GM23338 (cell line): ENCODE data around the gene SPINT2. TPM values are rescaled to one million over a fixed set of nuclear protein-coding genes. Genes with fewer than 3 reads are reported as not detected.

Experiments used
- ATAC-seq: fragments of 200-7000 bp; cut with Tn5 transposase; 3 replicates; pipeline ENCODE4 v1.9.1; 2020
- DNase-seq: peaks from one replicate; pipeline ENCODE4 v3.0.0-alpha.2; 2015; ENCODE audit warnings: low spot score
- H2AFZ ChIP-seq: fragments of 200-600 bp; sonication (generic); 2 replicates; pipeline ENCODE4 v1.8.0; 2016; ENCODE audit warnings: antibody characterized with exemption, mild to moderate bottlenecking, moderate library complexity
- H3F3A ChIP-seq: fragments of 200-600 bp; sonication (generic); replicated peaks from 2 replicates; pipeline ENCODE4 v1.8.0; 2017; ENCODE audit warnings: antibody characterized with exemption, mixed run types, low read depth
- H3K27ac ChIP-seq: fragments of 200-600 bp; sonication (generic); 2 replicates; pipeline ENCODE4 v1.6.1; 2016; ENCODE audit warnings: low read depth
- H3K27me3 ChIP-seq: fragments of 200-600 bp; sonication (generic); 2 replicates; pipeline ENCODE4 v1.8.0; 2016; ENCODE audit warnings: mild to moderate bottlenecking, mixed run types, moderate library complexity; ENCODE audit not compliant: insufficient read depth
- H3K36me3 ChIP-seq: fragments of 200-600 bp; sonication (generic); 2 replicates; pipeline ENCODE4 v1.8.0; 2016; ENCODE audit warnings: mild to moderate bottlenecking; ENCODE audit not compliant: insufficient read depth
- H3K4me1 ChIP-seq: fragments of 200-600 bp; sonication (generic); 2 replicates; pipeline ENCODE4 v1.8.0; 2016; ENCODE audit warnings: mild to moderate bottlenecking, moderate library complexity; ENCODE audit not compliant: insufficient read depth
- H3K4me2 ChIP-seq: fragments of 200-600 bp; sonication (generic); 2 replicates; pipeline ENCODE4 v1.7.1; 2017; ENCODE audit warnings: mixed run types
- H3K4me3 ChIP-seq: fragments of 200-600 bp; sonication (generic); 2 replicates; pipeline ENCODE4 v1.6.1; 2016; ENCODE audit warnings: mixed run types
- H3K79me2 ChIP-seq: fragments of 200-600 bp; sonication (generic); replicated peaks from 2 replicates; pipeline ENCODE4 v1.8.0; 2017; ENCODE audit warnings: mild to moderate bottlenecking; ENCODE audit not compliant: insufficient read depth
- H3K9me2 ChIP-seq: fragments of 200-600 bp; sonication (generic); 2 replicates; pipeline ENCODE4 v1.8.0; 2017; ENCODE audit not compliant: insufficient read depth
- H4K20me1 ChIP-seq: fragments of 200-600 bp; sonication (generic); replicated peaks from 2 replicates; pipeline ENCODE4 v1.8.0; 2017; ENCODE audit warnings: mild to moderate bottlenecking; ENCODE audit not compliant: insufficient read depth
- H3K27ac Mint-ChIP-seq: 2 replicates; pipeline ENCODE4 v1.8.0; 2020; ENCODE audit warnings: inconsistent platforms, mild to moderate bottlenecking, moderate library complexity, mixed read lengths
- H3K27me3 Mint-ChIP-seq: 3 replicates; pipeline ENCODE4 v1.8.0; 2022; ENCODE audit warnings: low read depth, mild to moderate bottlenecking, moderate library complexity, mixed read lengths, inconsistent platforms; ENCODE audit not compliant: insufficient read depth, poor library complexity
- H3K36me3 Mint-ChIP-seq: 3 replicates; pipeline ENCODE4 v1.8.0; 2021; ENCODE audit warnings: low read depth, mild to moderate bottlenecking, inconsistent platforms, moderate library complexity, mixed read lengths
- H3K4me1 Mint-ChIP-seq: 3 replicates; pipeline ENCODE4 v1.8.0; 2020; ENCODE audit warnings: mild to moderate bottlenecking, inconsistent platforms, mixed read lengths
- H3K4me3 Mint-ChIP-seq: 3 replicates; pipeline ENCODE4 v1.8.0; 2021; ENCODE audit warnings: moderate library complexity, mild to moderate bottlenecking, inconsistent platforms, mixed read lengths
- H3K9me3 Mint-ChIP-seq: 3 replicates; pipeline ENCODE4 v1.8.0; 2020; ENCODE audit warnings: moderate library complexity, mild to moderate bottlenecking, inconsistent platforms, mixed read lengths
- CREB1 ChIP-seq: fragments of 250-450 bp; sonication (Bioruptor Pico); IDR thresholded peaks from 2 replicates; pipeline ENCODE4 v1.5.0; 2020; ENCODE audit warnings: low read depth, mild to moderate bottlenecking, moderate library complexity
- ETS1 ChIP-seq: IDR thresholded peaks from 2 replicates; pipeline ENCODE4 v1.6.1; 2016; ENCODE audit warnings: antibody characterized with exemption
- EZH2 ChIP-seq: fragments of 200-600 bp; sonication (generic); IDR thresholded peaks from one replicate; pipeline ENCODE4 v1.8.0; 2017; ENCODE audit warnings: antibody characterized with exemption, mild to moderate bottlenecking, low read depth; ENCODE audit not compliant: unreplicated experiment
- EZH2phosphoT487 ChIP-seq: fragments of 200-600 bp; sonication (generic); IDR thresholded peaks from one replicate; pipeline ENCODE4 v1.8.1; 2018; ENCODE audit warnings: antibody characterized with exemption; ENCODE audit not compliant: unreplicated experiment
- POLR2AphosphoS5 ChIP-seq: IDR thresholded peaks from 2 replicates; pipeline ENCODE4 v1.6.1; 2016; ENCODE audit warnings: antibody characterized with exemption, low read depth
- STAT1 ChIP-seq: IDR thresholded peaks from one replicate; pipeline ENCODE4 v1.6.1; 2016; ENCODE audit warnings: antibody characterized with exemption; ENCODE audit not compliant: unreplicated experiment
- ZNF331 ChIP-seq: fragments of 250-450 bp; sonication (Bioruptor Pico); IDR thresholded peaks from 2 replicates; pipeline ENCODE4 v1.5.0; 2020; ENCODE audit warnings: low read depth, mild to moderate bottlenecking, moderate library complexity
- polyA plus RNA-seq: library from polyadenylated mRNA; unstranded; fragments of >200 nt; fragmentation: Nextera tagmentation; extraction: Ambion mirVana; gene quantifications from 2 replicates; pipeline ENCODE4 v1.2.1, GENCODE V29; 2016
- total RNA-seq: library from RNA; depleted of rRNA; stranded (reverse); fragments of >200 nt; shearing (Covaris generic); gene quantifications from 2 replicates; pipeline ENCODE4 v1.2.3, GENCODE V29; 2014
- TF ChIP-seq, protein P1 (sequence below): IDR thresholded peaks from one replicate; pipeline ENCODE4 v1.6.1; 2018; ENCODE audit warnings: antibody characterized with exemption; ENCODE audit not compliant: unreplicated experiment
- TF ChIP-seq, protein P2 (sequence below): fragments of 250-450 bp; sonication (Bioruptor Pico); IDR thresholded peaks from 2 replicates; pipeline ENCODE4 v1.5.0; 2020; ENCODE audit warnings: mild to moderate bottlenecking, moderate library complexity

SPINT2 gene
- total and polyA plus RNA-seq, 2 experiments from 2014 or later = 319 to 468 TPM

DNA sequence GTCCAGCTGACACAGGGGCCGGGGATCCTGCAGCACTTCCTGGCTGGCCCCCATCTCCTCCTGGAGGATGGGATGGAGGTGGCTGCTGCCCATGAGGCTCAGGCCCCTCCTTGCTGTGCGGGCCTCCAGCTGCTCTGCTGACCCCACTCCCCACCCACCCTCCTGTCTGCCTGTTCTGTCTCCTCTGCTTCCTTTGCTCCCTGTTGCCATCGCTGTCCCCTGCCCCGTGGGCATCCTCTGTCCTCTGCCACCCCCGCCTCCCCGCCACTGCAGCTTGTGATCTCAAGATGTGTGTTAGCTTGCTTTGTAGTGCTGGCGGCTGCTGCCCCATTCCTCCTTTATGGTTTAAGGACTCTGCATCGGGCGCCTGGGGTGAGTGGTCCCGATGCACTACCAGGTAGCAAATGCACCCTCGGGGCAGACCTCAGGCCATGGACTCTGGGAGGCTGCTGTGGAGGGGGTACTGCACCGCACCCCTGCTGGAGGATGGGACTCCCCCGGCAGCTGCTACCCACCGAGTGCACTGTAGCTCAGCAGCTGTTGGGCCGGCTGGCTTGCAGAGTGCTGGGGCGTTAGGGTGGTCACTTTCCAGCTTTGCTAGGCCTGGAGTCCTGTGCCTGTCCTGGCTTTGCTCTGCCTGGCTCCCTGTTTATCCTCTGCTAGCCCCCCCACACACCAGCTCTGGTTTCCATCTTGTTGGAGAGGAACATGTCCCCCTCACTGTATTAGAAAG is 23.9 kb downstream of the SPINT2 start:
- Histone ChIP-seq H3K27me3 (no peaks in the 10 kb centered on the region), H4K20me1 (peaks cover 3% of the 10 kb centered on the region; the same call in 1 of the 2 replicates), H2AFZ (no peak overlapping the region), H3K36me3 (peaks cover 20% of the 10 kb centered on the region), H3K4me2 (no peak overlapping the region), H3K9me2 (no peaks in the 10 kb centered on the region), H3F3A (peaks cover 21% of the 10 kb centered on the region; the same call in 1 of the 2 replicates), H3K4me1 (no peaks in the 10 kb centered on the region), H3K79me2 (peaks cover 17% of the 10 kb centered on the region), H3K4me3 (no peak overlapping the region), H3K27ac (no peak overlapping the region)
- ATAC-seq (no peak), DNase-seq (no peak)
- Mint-ChIP-seq H3K4me1 (no peaks in the 10 kb centered on the region; the same call in 2 of the 3 replicates), H3K27me3 (peaks cover 12% of the 10 kb centered on the region), H3K36me3 (peaks cover 73% of the 10 kb centered on the region), H3K4me3 (no peak overlapping the region), H3K9me3 (no peaks in the 10 kb centered on the region), H3K27ac (no peak overlapping the region)
- TF ChIP-seq ETS1 (no peak), EZH2phosphoT487 (no peak), POLR2AphosphoS5 (no peak), ZNF331 (CRISPR knock-in tag) (no peak), EZH2 (no peak), STAT1 (no peak), CREB1 (no peak)
- TF ChIP-seq, protein P1, sequence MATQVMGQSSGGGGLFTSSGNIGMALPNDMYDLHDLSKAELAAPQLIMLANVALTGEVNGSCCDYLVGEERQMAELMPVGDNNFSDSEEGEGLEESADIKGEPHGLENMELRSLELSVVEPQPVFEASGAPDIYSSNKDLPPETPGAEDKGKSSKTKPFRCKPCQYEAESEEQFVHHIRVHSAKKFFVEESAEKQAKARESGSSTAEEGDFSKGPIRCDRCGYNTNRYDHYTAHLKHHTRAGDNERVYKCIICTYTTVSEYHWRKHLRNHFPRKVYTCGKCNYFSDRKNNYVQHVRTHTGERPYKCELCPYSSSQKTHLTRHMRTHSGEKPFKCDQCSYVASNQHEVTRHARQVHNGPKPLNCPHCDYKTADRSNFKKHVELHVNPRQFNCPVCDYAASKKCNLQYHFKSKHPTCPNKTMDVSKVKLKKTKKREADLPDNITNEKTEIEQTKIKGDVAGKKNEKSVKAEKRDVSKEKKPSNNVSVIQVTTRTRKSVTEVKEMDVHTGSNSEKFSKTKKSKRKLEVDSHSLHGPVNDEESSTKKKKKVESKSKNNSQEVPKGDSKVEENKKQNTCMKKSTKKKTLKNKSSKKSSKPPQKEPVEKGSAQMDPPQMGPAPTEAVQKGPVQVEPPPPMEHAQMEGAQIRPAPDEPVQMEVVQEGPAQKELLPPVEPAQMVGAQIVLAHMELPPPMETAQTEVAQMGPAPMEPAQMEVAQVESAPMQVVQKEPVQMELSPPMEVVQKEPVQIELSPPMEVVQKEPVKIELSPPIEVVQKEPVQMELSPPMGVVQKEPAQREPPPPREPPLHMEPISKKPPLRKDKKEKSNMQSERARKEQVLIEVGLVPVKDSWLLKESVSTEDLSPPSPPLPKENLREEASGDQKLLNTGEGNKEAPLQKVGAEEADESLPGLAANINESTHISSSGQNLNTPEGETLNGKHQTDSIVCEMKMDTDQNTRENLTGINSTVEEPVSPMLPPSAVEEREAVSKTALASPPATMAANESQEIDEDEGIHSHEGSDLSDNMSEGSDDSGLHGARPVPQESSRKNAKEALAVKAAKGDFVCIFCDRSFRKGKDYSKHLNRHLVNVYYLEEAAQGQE = no peak
- TF ChIP-seq, protein P2, sequence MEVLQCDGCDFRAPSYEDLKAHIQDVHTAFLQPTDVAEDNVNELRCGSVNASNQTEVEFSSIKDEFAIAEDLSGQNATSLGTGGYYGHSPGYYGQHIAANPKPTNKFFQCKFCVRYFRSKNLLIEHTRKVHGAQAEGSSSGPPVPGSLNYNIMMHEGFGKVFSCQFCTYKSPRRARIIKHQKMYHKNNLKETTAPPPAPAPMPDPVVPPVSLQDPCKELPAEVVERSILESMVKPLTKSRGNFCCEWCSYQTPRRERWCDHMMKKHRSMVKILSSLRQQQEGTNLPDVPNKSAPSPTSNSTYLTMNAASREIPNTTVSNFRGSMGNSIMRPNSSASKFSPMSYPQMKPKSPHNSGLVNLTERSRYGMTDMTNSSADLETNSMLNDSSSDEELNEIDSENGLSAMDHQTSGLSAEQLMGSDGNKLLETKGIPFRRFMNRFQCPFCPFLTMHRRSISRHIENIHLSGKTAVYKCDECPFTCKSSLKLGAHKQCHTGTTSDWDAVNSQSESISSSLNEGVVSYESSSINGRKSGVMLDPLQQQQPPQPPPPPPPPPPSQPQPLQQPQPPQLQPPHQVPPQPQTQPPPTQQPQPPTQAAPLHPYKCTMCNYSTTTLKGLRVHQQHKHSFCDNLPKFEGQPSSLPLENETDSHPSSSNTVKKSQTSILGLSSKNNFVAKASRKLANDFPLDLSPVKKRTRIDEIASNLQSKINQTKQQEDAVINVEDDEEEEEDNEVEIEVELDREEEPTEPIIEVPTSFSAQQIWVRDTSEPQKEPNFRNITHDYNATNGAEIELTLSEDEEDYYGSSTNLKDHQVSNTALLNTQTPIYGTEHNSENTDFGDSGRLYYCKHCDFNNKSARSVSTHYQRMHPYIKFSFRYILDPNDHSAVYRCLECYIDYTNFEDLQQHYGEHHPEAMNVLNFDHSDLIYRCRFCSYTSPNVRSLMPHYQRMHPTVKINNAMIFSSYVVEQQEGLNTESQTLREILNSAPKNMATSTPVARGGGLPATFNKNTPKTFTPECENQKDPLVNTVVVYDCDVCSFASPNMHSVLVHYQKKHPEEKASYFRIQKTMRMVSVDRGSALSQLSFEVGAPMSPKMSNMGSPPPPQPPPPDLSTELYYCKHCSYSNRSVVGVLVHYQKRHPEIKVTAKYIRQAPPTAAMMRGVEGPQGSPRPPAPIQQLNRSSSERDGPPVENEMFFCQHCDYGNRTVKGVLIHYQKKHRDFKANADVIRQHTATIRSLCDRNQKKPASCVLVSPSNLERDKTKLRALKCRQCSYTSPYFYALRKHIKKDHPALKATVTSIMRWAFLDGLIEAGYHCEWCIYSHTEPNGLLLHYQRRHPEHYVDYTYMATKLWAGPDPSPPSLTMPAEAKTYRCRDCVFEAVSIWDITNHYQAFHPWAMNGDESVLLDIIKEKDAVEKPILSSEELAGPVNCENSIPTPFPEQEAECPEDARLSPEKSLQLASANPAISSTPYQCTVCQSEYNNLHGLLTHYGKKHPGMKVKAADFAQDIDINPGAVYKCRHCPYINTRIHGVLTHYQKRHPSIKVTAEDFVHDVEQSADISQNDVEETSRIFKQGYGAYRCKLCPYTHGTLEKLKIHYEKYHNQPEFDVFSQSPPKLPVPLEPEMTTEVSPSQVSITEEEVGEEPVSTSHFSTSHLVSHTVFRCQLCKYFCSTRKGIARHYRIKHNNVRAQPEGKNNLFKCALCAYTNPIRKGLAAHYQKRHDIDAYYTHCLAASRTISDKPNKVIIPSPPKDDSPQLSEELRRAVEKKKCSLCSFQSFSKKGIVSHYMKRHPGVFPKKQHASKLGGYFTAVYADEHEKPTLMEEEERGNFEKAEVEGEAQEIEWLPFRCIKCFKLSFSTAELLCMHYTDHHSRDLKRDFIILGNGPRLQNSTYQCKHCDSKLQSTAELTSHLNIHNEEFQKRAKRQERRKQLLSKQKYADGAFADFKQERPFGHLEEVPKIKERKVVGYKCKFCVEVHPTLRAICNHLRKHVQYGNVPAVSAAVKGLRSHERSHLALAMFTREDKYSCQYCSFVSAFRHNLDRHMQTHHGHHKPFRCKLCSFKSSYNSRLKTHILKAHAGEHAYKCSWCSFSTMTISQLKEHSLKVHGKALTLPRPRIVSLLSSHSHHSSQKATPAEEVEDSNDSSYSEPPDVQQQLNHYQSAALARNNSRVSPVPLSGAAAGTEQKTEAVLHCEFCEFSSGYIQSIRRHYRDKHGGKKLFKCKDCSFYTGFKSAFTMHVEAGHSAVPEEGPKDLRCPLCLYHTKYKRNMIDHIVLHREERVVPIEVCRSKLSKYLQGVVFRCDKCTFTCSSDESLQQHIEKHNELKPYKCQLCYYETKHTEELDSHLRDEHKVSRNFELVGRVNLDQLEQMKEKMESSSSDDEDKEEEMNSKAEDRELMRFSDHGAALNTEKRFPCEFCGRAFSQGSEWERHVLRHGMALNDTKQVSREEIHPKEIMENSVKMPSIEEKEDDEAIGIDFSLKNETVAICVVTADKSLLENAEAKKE (CRISPR knock-in tag) = no peak
